Neuron (in vitro differentiated cells): ENCODE data around the gene PLBD1.

ENCODE experiments used
- H2AFZ ChIP-seq: one replicate; pipeline ENCODE4 v1.6.1; 2013; ENCODE audit warnings: low read depth, mild to moderate bottlenecking, inconsistent platforms, low read length, moderate library complexity
- H3K27me3 ChIP-seq: one replicate; pipeline ENCODE4 v1.6.1; 2013; ENCODE audit warnings: low read length; ENCODE audit not compliant: insufficient read depth
- H3K36me3 ChIP-seq: one replicate; pipeline ENCODE4 v1.6.1; 2013; ENCODE audit warnings: low read length; ENCODE audit not compliant: insufficient read depth
- H3K4me1 ChIP-seq: one replicate; pipeline ENCODE4 v1.6.1; 2013; ENCODE audit warnings: low read length; ENCODE audit not compliant: insufficient read depth
- H3K4me3 ChIP-seq: 2 replicates; pipeline ENCODE4 v1.5.1; 2013; ENCODE audit warnings: mild to moderate bottlenecking, low read length, moderate library complexity
- H3K9me3 ChIP-seq: one replicate; pipeline ENCODE4 v1.6.1; 2013; ENCODE audit warnings: low read length

Gene PLBD1

GRCh38 chr12:14588571-14588970 is 20.9 kb upstream of the PLBD1 start:
- Histone ChIP-seq H3K36me3 (no peaks in the 10 kb centered on the region), H3K4me3 (no peak overlapping the region), H3K4me1 (no peaks in the 10 kb centered on the region), H3K27me3 (no peaks in the 10 kb centered on the region), H3K9me3 (no peaks in the 10 kb centered on the region), H2AFZ (no peak overlapping the region)

- H3K4me3 ChIP-seq = no peak overlapping the region
- no peaks in the 10 kb centered on the region for H3K27me3 ChIP-seq
- H2AFZ ChIP-seq = no peak overlapping the region
- no peaks in the 10 kb centered on the region for H3K9me3 ChIP-seq
- H3K4me1 ChIP-seq = no peaks in the 10 kb centered on the region
- H3K36me3 ChIP-seq = no peaks in the 10 kb centered on the region
These were observed 11.0 kb upstream of the PLBD1 start for GRCh38 chr12:14578646-14579045.

- H3K4me3 ChIP-seq = no peak overlapping the region
- no peaks in the 10 kb centered on the region for H3K4me1 ChIP-seq
These were observed 9.7 kb upstream of the PLBD1 start for GRCh38 chr12:14577344-14577743.

GRCh38 chr12:14576896-14577295 is 9.2 kb upstream of the PLBD1 start:
- H3K36me3 ChIP-seq = no peaks in the 10 kb centered on the region
- H3K27me3 ChIP-seq = no peaks in the 10 kb centered on the region
- H3K9me3 ChIP-seq = no peaks in the 10 kb centered on the region
- no peaks in the 10 kb centered on the region for H3K4me1 ChIP-seq
- no peak overlapping the region for H3K4me3 ChIP-seq
- H2AFZ ChIP-seq = no peak overlapping the region

More at GRCh38 chr12:14577344-14577743, 9.7 kb upstream of the PLBD1 start:
- no peak overlapping the region for H2AFZ ChIP-seq
- H3K27me3 ChIP-seq = no peaks in the 10 kb centered on the region
- no peaks in the 10 kb centered on the region for H3K36me3 ChIP-seq
- no peaks in the 10 kb centered on the region for H3K9me3 ChIP-seq

- Histone ChIP-seq H3K4me3 (no peak overlapping the region), H2AFZ (no peak overlapping the region), H3K4me1 (no peaks in the 10 kb centered on the region), H3K9me3 (no peaks in the 10 kb centered on the region), H3K36me3 (no peaks in the 10 kb centered on the region), H3K27me3 (no peaks in the 10 kb centered on the region)
These were observed 7.9 kb upstream of the PLBD1 start for GRCh38 chr12:14575585-14575984.

- Histone ChIP-seq H3K9me3 (no peaks in the 10 kb centered on the region), H3K27me3 (peaks cover 4% of the 10 kb centered on the region), H3K36me3 (no peaks in the 10 kb centered on the region), H3K4me3 (no peak overlapping the region), H3K4me1 (no peaks in the 10 kb centered on the region), H2AFZ (no peak overlapping the region)
These were observed 5.4 kb upstream of the PLBD1 start for GRCh38 chr12:14573118-14573517.

GRCh38 chr12:14572401-14572800 is 4.7 kb upstream of the PLBD1 start:
- H3K4me3 ChIP-seq = no peak overlapping the region
- no peaks in the 10 kb centered on the region for H3K36me3 ChIP-seq
- H3K27me3 ChIP-seq = peaks cover 8% of the 10 kb centered on the region
- no peaks in the 10 kb centered on the region for H3K9me3 ChIP-seq
- H3K4me1 ChIP-seq = no peaks in the 10 kb centered on the region
- H2AFZ ChIP-seq = no peak overlapping the region

- Histone ChIP-seq H3K9me3 (no peaks in the 10 kb centered on the region), H3K36me3 (no peaks in the 10 kb centered on the region), H3K4me3 (no peak overlapping the region), H3K4me1 (no peaks in the 10 kb centered on the region), H3K27me3 (peaks cover 12% of the 10 kb centered on the region), H2AFZ (no peak overlapping the region)
These were observed 4.1 kb upstream of the PLBD1 start for GRCh38 chr12:14571779-14572178.

- Histone ChIP-seq H3K36me3 (no peaks in the 10 kb centered on the region), H3K27me3 (peaks cover 12% of the 10 kb centered on the region), H3K4me1 (no peaks in the 10 kb centered on the region), H2AFZ (no peak overlapping the region), H3K9me3 (no peaks in the 10 kb centered on the region), H3K4me3 (no peak overlapping the region)
These were observed 2.5 kb upstream of the PLBD1 start for GRCh38 chr12:14570231-14570630.

- H3K4me3 ChIP-seq = no peak overlapping the region
- no peaks in the 10 kb centered on the region for H3K36me3 ChIP-seq
- H3K4me1 ChIP-seq = no peaks in the 10 kb centered on the region
- H2AFZ ChIP-seq = no peak overlapping the region
- H3K27me3 ChIP-seq = peaks cover 12% of the 10 kb centered on the region
- no peaks in the 10 kb centered on the region for H3K9me3 ChIP-seq
These were observed 3.2 kb downstream of the PLBD1 start for GRCh38 chr12:14564336-14564959.

- Histone ChIP-seq H3K4me1 (no peaks in the 10 kb centered on the region), H3K27me3 (peaks cover 8% of the 10 kb centered on the region), H3K36me3 (no peaks in the 10 kb centered on the region), H2AFZ (no peak overlapping the region), H3K4me3 (no peak overlapping the region), H3K9me3 (no peaks in the 10 kb centered on the region)
These were observed 4.6 kb downstream of the PLBD1 start for GRCh38 chr12:14563046-14563445.

GRCh38 chr12:14562279-14562678 is 5.4 kb downstream of the PLBD1 start:
- peaks cover 4% of the 10 kb centered on the region for H3K27me3 ChIP-seq
- no peaks in the 10 kb centered on the region for H3K9me3 ChIP-seq
- no peaks in the 10 kb centered on the region for H3K36me3 ChIP-seq
- H2AFZ ChIP-seq = no peak overlapping the region
- no peaks in the 10 kb centered on the region for H3K4me1 ChIP-seq
- H3K4me3 ChIP-seq = no peak overlapping the region

- Histone ChIP-seq H2AFZ (no peak overlapping the region), H3K9me3 (no peaks in the 10 kb centered on the region), H3K36me3 (no peaks in the 10 kb centered on the region), H3K27me3 (no peaks in the 10 kb centered on the region), H3K4me3 (no peak overlapping the region), H3K4me1 (no peaks in the 10 kb centered on the region)
These were observed 5.9 kb downstream of the PLBD1 start for GRCh38 chr12:14561677-14562238.
